ENCODE measurements around the gene MLN.
"Not testable (repeated sequence)": the region's sequence is repeated elsewhere in the genome, so short reads cannot be mapped to it uniquely, and the experiment has no call there.

DNA sequence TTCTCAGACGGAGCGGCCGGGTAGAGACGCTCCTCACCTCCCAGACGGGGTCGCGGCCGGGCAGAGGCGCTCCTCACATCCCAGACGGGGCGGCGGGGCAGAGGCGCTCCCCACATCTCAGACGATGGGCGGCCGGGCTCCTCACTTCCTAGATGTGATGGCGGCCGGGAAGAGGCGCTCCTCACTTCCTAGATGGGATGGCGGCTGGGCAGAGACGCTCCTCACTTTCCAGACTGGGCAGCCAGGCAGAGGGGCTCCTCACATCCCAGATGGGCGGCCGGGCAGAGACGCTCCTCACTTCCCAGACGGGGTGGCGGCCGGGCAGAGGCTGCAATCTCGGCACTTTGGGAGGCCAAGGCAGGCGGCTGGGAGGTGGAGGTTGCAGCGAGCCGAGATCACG, 29.0 kb upstream of the MLN start:
- TF ChIP-seq POLR2AphosphoS5, POLR2A (IDR thresholded peaks at IDR 0.05; ENCODE audit: low read depth, low read length): not testable (repeated sequence)

Measured in GM12891 (cell line).